ENCODE measurements around the gene OXER1.
"Not testable (repeated sequence)": the region's sequence is repeated elsewhere in the genome, so short reads cannot be mapped to it uniquely, and the experiment has no call there.

Gene OXER1

GRCh38 chr2:42747422-42747821, 16.5 kb downstream of the OXER1 start:
- no peak for DNase-seq

DNA sequence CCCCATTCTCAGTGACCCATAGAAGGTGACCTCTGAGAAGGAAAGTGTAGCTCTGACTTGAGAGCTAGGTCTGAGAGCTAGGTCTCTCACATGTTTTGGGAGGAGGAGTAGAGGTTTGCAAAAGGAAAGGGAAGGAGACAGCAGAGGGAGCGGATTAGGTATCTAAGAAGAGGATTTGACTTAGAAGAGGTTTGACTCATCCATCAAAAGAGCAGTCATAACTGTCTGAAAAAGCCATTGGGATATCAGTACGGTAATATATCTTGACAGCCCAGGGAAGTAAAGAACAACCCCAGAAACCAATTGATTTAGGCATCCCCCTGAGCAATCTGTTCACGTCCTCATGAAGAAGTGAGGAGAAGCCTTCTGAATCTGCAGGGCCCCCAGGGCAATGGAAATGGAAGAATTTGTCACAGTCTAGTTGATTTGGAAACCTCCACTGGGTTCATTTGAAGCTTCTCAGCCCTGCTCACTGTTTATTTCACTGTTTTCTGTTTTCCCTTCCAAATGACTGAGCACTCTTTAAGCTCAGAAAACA, 19.3 kb downstream of the OXER1 start:
- no peak for DNase-seq

DNA sequence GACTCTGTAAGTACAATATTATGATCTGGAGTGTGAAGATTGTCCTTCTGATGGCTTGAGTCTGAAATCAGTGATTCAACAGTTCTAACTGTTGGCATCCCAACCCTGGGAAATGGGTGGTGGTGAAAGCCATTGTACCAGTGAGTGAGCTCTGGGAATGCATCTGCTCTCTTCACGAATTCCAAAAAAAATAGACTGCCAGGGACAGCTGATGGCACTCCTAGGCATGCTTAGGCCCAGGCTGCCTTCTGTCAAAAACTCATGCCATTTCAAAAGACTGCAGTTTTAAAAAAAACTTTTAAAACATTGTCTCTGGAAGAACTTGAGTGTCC, 20.3 kb downstream of the OXER1 start:
- no peak for DNase-seq

DNA sequence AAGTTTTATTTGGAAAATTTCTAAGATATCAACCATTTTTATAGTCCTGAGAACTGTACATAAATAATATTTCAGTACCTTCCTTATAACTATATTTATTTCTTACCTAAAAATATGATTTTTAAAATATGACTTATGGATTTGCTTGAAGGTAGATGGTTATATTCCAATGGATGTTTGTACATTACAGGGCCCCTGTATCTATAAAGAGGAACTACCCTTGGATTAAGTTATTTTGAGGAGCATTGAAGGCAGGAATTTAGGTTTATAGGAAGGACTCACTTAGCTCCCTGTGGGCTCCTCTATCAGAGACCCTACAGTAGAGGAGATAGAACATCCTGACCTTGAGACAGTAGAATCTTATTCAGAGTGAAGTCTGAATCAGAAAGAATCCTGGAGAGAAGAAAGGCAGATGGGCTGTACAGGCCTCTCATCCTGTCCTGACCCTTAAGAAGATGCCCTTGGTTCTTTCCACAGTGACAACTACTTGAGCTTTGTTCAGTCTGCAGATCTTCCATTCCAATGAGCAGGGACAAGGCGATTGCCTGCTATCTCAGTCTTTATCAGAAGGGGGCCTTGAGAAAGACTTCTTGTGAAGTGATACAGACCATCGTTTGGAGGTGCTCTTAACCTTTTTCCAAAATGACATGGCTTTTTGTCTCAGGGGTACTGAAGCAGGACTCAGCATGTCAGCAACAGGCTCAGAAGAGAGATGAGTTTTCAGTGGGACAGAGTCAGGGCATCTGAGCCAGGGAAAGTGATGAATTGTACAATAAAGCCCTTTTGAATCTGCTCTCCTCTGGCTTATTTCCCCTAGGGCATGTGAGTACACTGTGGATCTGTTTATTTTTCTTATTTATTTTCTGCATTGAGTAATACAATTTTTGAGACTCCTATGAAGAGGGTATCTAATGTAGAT, 20.9 kb downstream of the OXER1 start:
- no peak for DNase-seq

DNA sequence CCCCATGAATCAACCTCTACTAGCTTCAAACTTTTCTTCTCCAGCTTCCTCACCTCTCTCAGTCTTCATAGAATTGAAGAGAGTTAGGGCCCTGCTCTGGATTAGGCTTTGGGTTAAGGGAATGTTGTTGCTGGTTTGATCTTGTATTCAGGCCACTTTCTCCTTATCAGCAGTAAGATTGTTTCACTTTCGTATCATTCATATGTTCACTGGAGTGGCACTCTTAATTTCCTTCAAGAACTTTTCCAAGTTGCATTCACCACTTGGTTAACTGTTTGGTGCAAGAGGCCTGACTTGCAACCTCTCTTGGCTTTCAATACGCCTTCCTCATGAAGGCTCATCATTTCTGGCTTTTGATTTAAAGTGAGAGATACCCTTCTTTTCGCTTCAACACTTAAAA, 22.8 kb downstream of the OXER1 start:
- DNase-seq = no peak

- DNase-seq = no peak
Measured at GRCh38 chr2:42736598-42737322, 27.2 kb downstream of the OXER1 start.

DNA sequence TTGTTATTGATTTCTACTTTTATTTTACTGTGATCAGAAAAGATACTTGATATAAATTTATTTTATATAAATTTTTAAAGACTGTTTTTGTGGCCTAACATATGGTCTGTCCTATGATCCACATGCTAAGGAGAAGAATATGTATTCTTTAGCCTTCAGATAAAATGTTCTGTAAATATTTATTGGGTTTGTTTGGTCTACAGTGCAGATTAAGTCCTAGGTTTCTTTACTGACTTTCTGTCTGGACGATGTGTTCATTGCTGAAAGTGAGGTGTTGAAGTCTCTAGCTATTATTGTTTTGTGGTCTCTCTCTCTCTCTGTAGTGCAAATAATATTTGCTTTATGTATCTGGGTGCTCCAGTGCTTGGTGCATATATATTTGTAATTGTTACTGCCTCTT, 30.1 kb downstream of the OXER1 start:
- DNase-seq = no peak

GRCh38 chr2:42731316-42731715, 32.6 kb downstream of the OXER1 start:
- not testable (repeated sequence) for DNase-seq

GRCh38 chr2:42726680-42727079, 37.3 kb downstream of the OXER1 start:
- DNase-seq = no peak

DNA sequence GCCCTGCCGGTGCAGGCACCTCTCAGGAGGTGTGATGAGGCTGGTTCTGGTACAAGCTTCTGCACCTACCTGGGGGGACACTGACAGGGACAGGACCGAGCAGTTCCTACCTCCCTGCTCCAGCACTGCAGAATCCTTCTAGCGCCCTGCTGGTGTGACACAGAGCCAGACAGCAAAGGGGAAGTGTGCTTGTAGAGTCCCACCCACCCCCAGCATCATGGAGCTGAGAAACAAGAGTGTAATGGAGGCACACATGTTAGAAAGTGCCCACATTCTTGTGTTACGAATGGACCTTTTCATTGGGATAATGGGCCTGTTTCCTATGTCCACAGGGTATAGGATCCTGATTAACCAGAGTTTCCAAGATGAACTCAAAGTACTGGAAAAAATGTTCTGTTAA, 38.3 kb downstream of the OXER1 start:
- no peak for DNase-seq

GRCh38 chr2:42724886-42725285, 39.0 kb downstream of the OXER1 start:
- no peak for DNase-seq

DNA sequence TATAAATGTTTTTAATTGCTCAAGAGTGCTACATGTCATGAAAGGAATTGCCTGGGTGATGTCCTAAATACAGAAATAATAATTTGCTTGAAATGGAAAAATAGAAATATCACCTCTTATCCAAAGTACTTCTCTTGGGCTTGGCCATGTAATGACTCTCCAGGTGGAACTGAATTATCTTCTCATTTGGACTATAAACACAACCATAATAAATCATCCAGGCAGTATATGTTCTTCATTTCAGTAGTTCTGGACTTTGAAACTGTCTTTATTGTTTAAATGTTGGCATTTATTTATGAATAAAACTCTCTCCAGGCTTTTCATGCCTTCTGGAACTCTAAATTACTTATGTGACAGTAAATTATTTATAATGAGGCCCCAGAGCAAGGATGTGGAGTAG, 40.5 kb downstream of the OXER1 start:
- no peak for DNase-seq

- peak; percentile 60 for DNase-seq
Measured at GRCh38 chr2:42722320-42723190, 41.4 kb downstream of the OXER1 start.

DNA sequence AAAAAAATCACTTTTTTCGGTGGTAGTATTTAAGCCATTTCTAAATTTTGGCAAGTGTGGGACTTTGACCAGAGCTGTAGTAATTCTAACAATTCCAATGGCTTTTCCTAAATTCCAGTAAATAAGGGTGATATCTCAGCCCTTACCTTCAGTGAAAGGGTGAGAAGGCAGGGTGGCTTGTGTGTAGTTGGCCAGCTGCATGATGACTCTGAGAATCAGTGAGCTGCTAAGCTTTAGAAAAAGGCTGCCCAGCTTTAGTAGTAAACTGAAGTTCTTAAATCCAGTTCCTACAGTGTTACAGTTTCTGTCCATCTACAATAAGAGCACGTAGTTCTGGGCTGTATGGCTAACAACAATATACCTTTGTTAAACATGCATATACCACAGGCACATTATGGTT, 42.0 kb downstream of the OXER1 start:
- DNase-seq = no peak

DNA sequence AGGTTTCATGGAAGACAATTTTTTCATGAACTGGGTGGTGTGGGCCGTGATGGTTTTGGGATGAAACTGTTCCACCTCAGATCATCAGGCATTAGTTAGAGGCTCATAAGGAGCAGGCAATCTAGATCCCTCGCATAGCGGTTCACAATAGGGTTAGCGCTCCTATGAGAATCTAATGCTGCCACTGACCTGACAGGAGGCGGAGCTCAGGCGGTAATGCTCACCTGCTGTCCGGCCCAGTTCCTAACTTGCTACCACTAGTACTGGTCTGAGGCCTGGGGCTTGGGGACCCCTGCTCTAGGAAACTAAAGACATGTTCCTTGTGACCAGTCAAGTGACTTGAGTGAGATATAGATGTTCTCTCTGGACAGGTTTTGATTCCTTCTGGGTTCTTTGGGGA, 49.2 kb downstream of the OXER1 start:
- no peak for DNase-seq

- no peak for DNase-seq
Measured at GRCh38 chr2:42713920-42714319, 50.0 kb downstream of the OXER1 start.

DNA sequence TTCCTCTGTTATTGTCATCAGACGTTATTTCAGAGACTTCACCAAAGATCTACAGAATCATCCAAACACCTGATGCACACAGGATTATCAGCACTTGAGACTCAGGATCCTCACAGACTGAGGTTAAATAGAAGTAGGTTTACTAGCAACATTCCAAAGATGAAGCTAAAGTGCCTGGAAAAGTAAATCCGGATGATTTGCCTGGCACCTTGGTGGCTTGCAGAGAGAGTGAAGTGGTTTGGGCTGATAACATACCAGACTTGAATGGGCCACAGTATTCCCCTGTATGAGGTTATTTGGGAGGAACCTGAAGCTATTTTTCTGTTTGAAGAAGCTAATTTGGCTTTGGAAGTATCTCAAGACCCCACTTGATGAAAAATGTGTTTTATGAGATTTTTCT, 51.0 kb downstream of the OXER1 start:
- no peak for DNase-seq
